Upper lobe of left lung (tissue), 6 donors: ENCODE measurements around the gene TCEA2. TPM values are rescaled to one million over a fixed set of nuclear protein-coding genes. Genes with fewer than 3 reads are reported as not detected.

ENCODE experiments used
- ATAC-seq, 2 donors: fragments of 200-7000 bp; cut with Tn5 transposase; one replicate each; pipeline ENCODE4 v1.9.1; 2022; ENCODE audit warnings: mild to moderate bottlenecking in 2 of 2, moderate library complexity in 2 of 2; ENCODE audit not compliant: low FRiP score in 2 of 2
- DNase-seq, 2 donors: peaks; one replicate each; pipeline ENCODE4 v3.0.0-alpha.2; 2019 to 2020
- H3K27ac ChIP-seq, 4 donors: fragments of 200-600 bp; sonication (generic); one replicate each; pipeline ENCODE4 v1.5.1; 2016 to 2019
- H3K27me3 ChIP-seq, 4 donors: fragments of 200-600 bp; sonication (generic); one replicate each; pipeline ENCODE4 v1.5.1; 2017 to 2019
- H3K36me3 ChIP-seq, 4 donors: fragments of 200-600 bp; sonication (generic); one replicate each; pipeline ENCODE4 v1.5.1; 2016 to 2019
- H3K4me1 ChIP-seq, 4 donors: fragments of 200-600 bp; sonication (generic); one replicate each; pipeline ENCODE4 v1.5.1; 2018 to 2019
- H3K4me3 ChIP-seq, 4 donors: fragments of 200-600 bp; sonication (generic); one replicate each; pipeline ENCODE4 v1.5.1; 2017 to 2019; ENCODE audit warnings: mild to moderate bottlenecking in 2 of 4, moderate library complexity in 1 of 4
- H3K9me3 ChIP-seq, 4 donors: fragments of 200-600 bp; sonication (generic); one replicate each; pipeline ENCODE4 v1.5.1; 2018 to 2019
- CTCF ChIP-seq, 6 experiments: fragments of 450-650 bp in 4 of 6; fragments of 200-600 bp in 2 of 6; sonication (generic) in 2 of 6; IDR thresholded peaks; one replicate each; pipeline ENCODE4 v1.5.1; 2016 to 2019; ENCODE audit warnings: antibody characterized with exemption in 6 of 6
- EP300 ChIP-seq, 4 donors: sonication (generic); formaldehyde crosslinking; IDR thresholded peaks; one replicate each; pipeline ENCODE4 v1.5.1; 2017; ENCODE audit warnings: antibody characterized with exemption in 4 of 4, control low read depth in 2 of 4
- POLR2A ChIP-seq, 4 donors: fragments of 450-650 bp; IDR thresholded peaks; one replicate each; pipeline ENCODE4 v1.5.1; 2016 to 2017; ENCODE audit warnings: antibody characterized with exemption in 4 of 4, mild to moderate bottlenecking in 2 of 4
- POLR2AphosphoS5 ChIP-seq, 2 donors: sonication (generic); formaldehyde crosslinking; IDR thresholded peaks; one replicate each; pipeline ENCODE4 v1.5.1; 2017; ENCODE audit warnings: antibody characterized with exemption in 2 of 2
- WGBS, 2 donors: methylation state at CpG; one replicate each; pipeline ENCODE4 v1.1.5; 2017 to 2018; 5-methylcytosine and 5-hydroxymethylcytosine counted together
- total RNA-seq, 6 donors: library from RNA; depleted of rRNA in 4 of 6; stranded (reverse); fragments of >200 nt in 4 of 6; gene quantifications; one replicate each; pipeline versions ENCODE4 v1.1.0 to v1.2.1, GENCODE V29; 2016 to 2021
- donor health status: DM: no; HTN: no; CAD: no; lungs with moderate emphysema.
- donor health status: DM: no; HTN: yes; CAD: no; lungs with severe emphysema.

TCEA2 gene
- total RNA-seq, 6 donors from 2014 or later: 21.7 to 56.0 (median 28.4) TPM

DNA sequence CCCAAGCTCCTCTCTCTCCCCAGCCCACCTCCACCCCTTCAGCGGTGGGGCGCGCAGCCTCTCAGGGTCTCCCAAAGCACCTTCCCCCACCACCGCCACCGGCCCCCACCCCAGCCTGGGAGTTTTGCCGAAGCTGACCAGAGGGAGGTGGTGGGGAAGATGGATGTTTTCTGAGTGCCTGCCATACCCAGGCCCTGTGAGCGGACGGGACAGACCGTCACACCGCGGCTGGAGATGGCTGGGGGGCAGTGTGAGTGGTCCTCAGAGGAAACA, 21.3 kb upstream of the TCEA2 start:
- peak overlapping the region in 3 of 4 donors; percentile 43 to 51 (median 51) for H3K4me3 ChIP-seq

DNA sequence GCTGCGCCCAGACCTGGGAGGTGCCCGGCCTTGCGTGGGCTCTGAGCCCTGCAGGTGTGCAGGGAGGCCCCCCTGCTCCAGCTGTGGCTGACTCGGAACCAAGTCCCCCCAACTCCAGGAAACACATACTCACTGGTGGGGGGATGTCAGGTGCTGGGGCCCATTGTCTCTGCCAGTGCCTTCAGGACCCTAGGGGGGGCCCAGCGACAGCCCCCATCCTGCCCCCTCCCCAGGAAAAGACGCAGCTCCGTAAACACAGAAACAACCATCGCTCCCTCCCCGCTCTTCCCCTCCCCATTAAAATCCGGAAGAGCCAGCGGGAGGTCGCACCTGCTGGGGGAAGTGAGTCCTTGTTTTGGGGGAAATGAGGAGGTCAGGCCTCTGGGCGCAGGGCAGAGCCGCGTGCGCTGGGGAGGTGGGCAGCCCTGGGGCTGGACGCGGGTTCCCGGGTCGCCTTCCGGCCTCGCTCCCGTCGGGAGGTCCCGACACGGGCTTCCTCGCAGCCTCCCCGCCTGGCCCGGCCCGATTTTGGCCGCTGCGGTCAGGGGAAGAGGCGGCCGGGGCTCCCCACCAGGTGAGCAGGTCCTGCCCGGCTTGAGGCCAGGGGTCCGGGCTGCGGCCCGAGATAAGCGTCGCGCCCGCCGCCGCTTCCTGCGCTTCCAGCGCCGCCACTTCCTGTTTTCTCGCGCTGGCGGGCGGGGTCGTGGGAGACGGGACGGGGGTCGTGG, 20.8 kb upstream of the TCEA2 start:
- H3K9me3 ChIP-seq: no peaks in the 10 kb centered on the region
- peaks cover 0 to 10% (median 2%) of the 10 kb centered on the region in 4 donors for H3K36me3 ChIP-seq
- WGBS, 2 donors: 1% methylated on average over 20 of the region's 55 CpGs; no CpG with 5 or more reads in 1 of the 2 donors
- peak overlapping the region; percentile 36 to 51 (median 47) for H3K4me3 ChIP-seq
- H3K4me1 ChIP-seq: peaks cover 45 to 70% (median 55%) of the 10 kb centered on the region in 4 donors
- H3K27me3 ChIP-seq: peaks cover 0 to 34% (median 12%) of the 10 kb centered on the region in 4 donors
- peak in 1 of 2 donors; percentile 89 for DNase-seq
- peak overlapping the region; percentile 64 to 89 (median 82) for H3K27ac ChIP-seq
- no peak for ATAC-seq
- TF ChIP-seq POLR2A (IDR thresholded peaks at IDR 0.05) (no peak), POLR2AphosphoS5 (IDR thresholded peaks at IDR 0.05) (peak in 1 of 2 donors; percentile 26)

More for the DNA sequence above, 21.3 kb upstream of the TCEA2 start:
- peaks cover 45 to 71% (median 55%) of the 10 kb centered on the region in 4 donors for H3K4me1 ChIP-seq
- TF ChIP-seq POLR2A (IDR thresholded peaks at IDR 0.05): no peak
- no peak for TF ChIP-seq EP300 (IDR thresholded peaks at IDR 0.05)
- TF ChIP-seq POLR2AphosphoS5 (IDR thresholded peaks at IDR 0.05): no peak
- TF ChIP-seq CTCF (IDR thresholded peaks at IDR 0.05): no peak
- no peak for ATAC-seq
- DNase-seq: peak in 1 of 2 donors; percentile 77
- peaks cover 0 to 31% (median 12%) of the 10 kb centered on the region in 4 donors for H3K27me3 ChIP-seq
- no peaks in the 10 kb centered on the region for H3K9me3 ChIP-seq
- H3K36me3 ChIP-seq: peaks cover 0 to 5% (median 0%) of the 10 kb centered on the region in 4 donors
- 0 to 11% methylated on average over 1 to 11 of the region's 11 CpGs for WGBS, 2 donors
- H3K27ac ChIP-seq: peak overlapping the region; percentile 64 to 89 (median 82)

GRCh38 chr20:64043768-64044167, 19.2 kb upstream of the TCEA2 start:
- TF ChIP-seq CTCF (IDR thresholded peaks at IDR 0.05) (no peak), EP300 (IDR thresholded peaks at IDR 0.05) (no peak), POLR2AphosphoS5 (IDR thresholded peaks at IDR 0.05) (no peak), POLR2A (IDR thresholded peaks at IDR 0.05) (no peak)
- peaks cover 0 to 36% (median 16%) of the 10 kb centered on the region in 4 donors for H3K27me3 ChIP-seq
- no peaks in the 10 kb centered on the region for H3K9me3 ChIP-seq
- no peak overlapping the region for H3K4me3 ChIP-seq
- peaks cover 36 to 65% (median 42%) of the 10 kb centered on the region in 4 donors for H3K4me1 ChIP-seq
- WGBS, 2 donors: 85 to 87% methylated on average over 9 of the region's 9 CpGs
- no peak for DNase-seq
- peaks cover 0 to 17% (median 7%) of the 10 kb centered on the region in 4 donors for H3K36me3 ChIP-seq
- peak overlapping the region in 2 of 4 donors; percentile 38 to 88 for H3K27ac ChIP-seq
- no peak for ATAC-seq

DNA sequence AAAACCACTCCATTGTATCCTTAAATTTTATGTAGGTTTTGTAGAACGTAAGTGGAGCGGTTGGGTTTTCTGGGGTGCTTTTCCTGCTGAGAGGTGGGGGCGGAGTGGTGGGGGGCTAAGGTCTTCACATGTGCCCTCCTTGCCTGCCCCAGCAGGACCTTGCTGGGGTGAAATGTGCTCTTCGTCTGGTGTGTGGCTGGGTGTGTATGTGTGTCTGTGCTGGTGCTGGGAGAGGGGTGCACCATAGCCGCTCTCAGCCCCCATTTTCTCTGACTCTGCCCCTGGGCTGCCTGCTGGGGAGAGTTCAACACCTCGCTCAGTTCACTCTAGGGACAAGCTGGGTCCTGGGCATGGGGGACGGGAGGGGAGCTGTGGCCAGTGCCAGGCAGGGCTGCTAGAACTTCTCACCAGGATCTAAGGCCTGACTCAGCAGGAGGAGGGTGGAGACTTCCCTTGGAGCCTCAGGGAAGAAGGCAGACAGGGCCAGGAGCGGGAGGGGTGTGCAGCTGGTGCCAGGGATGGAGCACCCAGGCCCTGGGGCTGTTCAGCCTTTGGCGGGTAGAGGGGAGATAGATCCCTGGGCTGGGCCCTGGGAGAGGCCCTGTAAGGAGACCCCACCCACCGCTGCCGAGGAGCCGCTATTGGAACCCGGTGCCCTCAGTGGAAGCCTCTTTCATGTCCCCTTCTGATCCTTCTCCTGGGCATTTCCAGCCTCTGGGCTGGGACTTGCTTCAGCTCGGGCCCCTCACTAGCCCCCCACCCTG, 18.3 kb upstream of the TCEA2 start:
- TF ChIP-seq POLR2AphosphoS5 (IDR thresholded peaks at IDR 0.05) (peak in 1 of 2 donors; percentile 38), EP300 (IDR thresholded peaks at IDR 0.05) (no peak)
- H3K36me3 ChIP-seq: peaks cover 0 to 17% (median 7%) of the 10 kb centered on the region in 4 donors
- H3K27ac ChIP-seq: peak overlapping the region; percentile 56 to 88 (median 68)
- DNase-seq (peak in 1 of 2 donors; percentile 64), ATAC-seq (peak in 1 of 2 donors; percentile 65)
- H3K4me3 ChIP-seq: peak overlapping the region in 2 of 4 donors; percentile 4 to 66
- WGBS, 2 donors: 67 to 77% methylated on average over 12 to 14 of the region's 14 CpGs
- H3K9me3 ChIP-seq: no peaks in the 10 kb centered on the region
- peaks cover 0 to 41% (median 19%) of the 10 kb centered on the region in 4 donors for H3K27me3 ChIP-seq
- peaks cover 29 to 65% (median 37%) of the 10 kb centered on the region in 4 donors for H3K4me1 ChIP-seq

DNA sequence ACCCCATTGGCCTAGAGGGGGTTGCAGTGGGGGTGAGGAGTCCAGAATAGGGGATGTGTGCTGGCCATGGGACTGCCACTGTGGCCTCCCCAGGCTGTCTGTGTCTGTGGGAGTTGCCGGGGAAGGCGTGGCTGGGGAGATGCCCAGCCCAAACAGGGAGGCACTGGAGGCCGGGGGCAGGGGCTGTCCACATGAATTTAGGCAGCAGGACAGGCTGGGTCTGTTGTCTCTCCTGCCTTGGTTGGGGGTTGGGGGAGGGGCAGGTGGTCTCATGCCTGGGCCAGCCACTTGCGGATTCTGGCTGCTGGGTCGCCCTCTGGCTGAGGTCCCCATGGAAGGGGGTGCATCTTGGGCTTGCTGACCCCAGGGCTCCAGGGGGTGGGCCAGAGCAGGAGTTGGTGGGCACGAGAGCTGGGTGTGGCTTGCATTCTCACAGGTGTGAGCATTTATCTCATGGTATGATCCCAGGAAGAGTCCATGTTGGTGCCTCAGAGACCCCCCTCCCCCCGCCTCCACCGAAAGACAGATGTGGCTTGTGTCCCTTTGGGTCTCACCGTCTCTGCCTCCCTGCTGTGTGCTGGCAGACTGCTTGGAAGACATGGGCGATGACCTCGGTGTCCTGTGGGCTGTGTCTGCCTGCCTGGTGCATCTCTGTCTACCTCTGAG, 17.5 kb upstream of the TCEA2 start:
- H3K36me3 ChIP-seq: peaks cover 0 to 17% (median 7%) of the 10 kb centered on the region in 4 donors
- H3K4me1 ChIP-seq: peaks cover 27 to 64% (median 36%) of the 10 kb centered on the region in 4 donors
- no peak for TF ChIP-seq EP300 (IDR thresholded peaks at IDR 0.05)
- peak in 1 of 4 donors; percentile 5 for TF ChIP-seq POLR2A (IDR thresholded peaks at IDR 0.05)
- TF ChIP-seq CTCF (IDR thresholded peaks at IDR 0.05): no peak
- WGBS, 2 donors: 58 to 62% methylated on average over 6 to 11 of the region's 11 CpGs
- DNase-seq (peak in 1 of 2 donors; percentile 33), ATAC-seq (peak in 1 of 2 donors; percentile 2)
- H3K4me3 ChIP-seq: peak overlapping the region in 3 of 4 donors; percentile 4 to 66 (median 40)
- H3K9me3 ChIP-seq: no peaks in the 10 kb centered on the region
- H3K27me3 ChIP-seq: peaks cover 0 to 43% (median 20%) of the 10 kb centered on the region in 4 donors
- H3K27ac ChIP-seq: peak overlapping the region; percentile 56 to 88 (median 68)
